K562 (cell line): Measurements from ENCODE around the gene CENPT. TPM values are rescaled to one million over a fixed set of nuclear protein-coding genes. Genes with fewer than 3 reads are reported as not detected.

Experiments
- ARID4B ChIP-seq: sonication (generic); formaldehyde crosslinking; IDR thresholded peaks from 2 replicates; pipeline ENCODE4 v1.8.0; 2022; ENCODE audit warnings: mild to moderate bottlenecking, missing genetic modification reagents
- EWSR1 ChIP-seq: fragments of 450-650 bp; IDR thresholded peaks from 2 replicates; pipeline ENCODE4 v1.6.1; 2018; ENCODE audit warnings: borderline replicate concordance, mild to moderate bottlenecking, low read depth, moderate library complexity; ENCODE audit not compliant: partially characterized antibody
- GTF2F1 ChIP-seq: IDR thresholded peaks from 2 replicates; pipeline ENCODE4 v1.6.1; 2011; ENCODE audit warnings: low read depth, low read length, improper control_type of control experiment
- NR2C2 ChIP-seq, 2 experiments: fragments of 200-800 bp in 1 of 2; sonication (Bioruptor generic) in 1 of 2; sonication (generic) in 1 of 2; formaldehyde crosslinking in 1 of 2; IDR thresholded peaks; 2 replicates each; pipeline versions ENCODE4 v1.6.1 to v1.8.0; 2016 to 2022; ENCODE audit warnings: mild to moderate bottlenecking in 1 of 2, missing compliant biosample characterization in 1 of 2, missing genetic modification characterization in 1 of 2, missing genetic modification reagents in 1 of 2
- RBM14 ChIP-seq: fragments of 200-400 bp; formaldehyde crosslinking; IDR thresholded peaks from 2 replicates; pipeline ENCODE4 v1.6.1; 2018; ENCODE audit warnings: low read depth, mild to moderate bottlenecking, low read length, moderate library complexity, borderline replicate concordance; ENCODE audit not compliant: insufficient read depth
- RBM22 ChIP-seq: fragments of 200-400 bp; formaldehyde crosslinking; IDR thresholded peaks from 2 replicates; pipeline ENCODE4 v1.6.1; 2018; ENCODE audit warnings: low read length, low read depth; ENCODE audit not compliant: poor library complexity, severe bottlenecking
- TEAD1 ChIP-seq, 2 experiments: fragments of 450-650 bp in 1 of 2; sonication (generic) in 1 of 2; formaldehyde crosslinking; IDR thresholded peaks; 2 replicates each; pipeline versions ENCODE4 v1.4.0 to v1.8.0; 2020 to 2022; ENCODE audit warnings: mild to moderate bottlenecking in 2 of 2, missing genetic modification reagents in 1 of 2
- TEAD4 ChIP-seq, 2 experiments: sonication (generic) in 1 of 2; formaldehyde crosslinking in 1 of 2; IDR thresholded peaks; 2 replicates each; pipeline versions ENCODE4 v1.6.1 to v1.8.0; 2012 to 2022; ENCODE audit warnings: borderline replicate concordance in 1 of 2, inconsistent platforms in 1 of 2, low read length in 1 of 2, mild to moderate bottlenecking in 1 of 2, missing genetic modification reagents in 1 of 2
- XRCC3 ChIP-seq: fragments of 450-650 bp; IDR thresholded peaks from 2 replicates; pipeline ENCODE4 v1.6.1; 2017; ENCODE audit warnings: mild to moderate bottlenecking, moderate library complexity
- ZBTB12 ChIP-seq: fragments of 250-450 bp; sonication (Bioruptor Pico); IDR thresholded peaks from 2 replicates; pipeline ENCODE4 v1.4.0; 2020
- ZBTB26 ChIP-seq: fragments of 450-650 bp; formaldehyde crosslinking; IDR thresholded peaks from 2 replicates; pipeline ENCODE4 v1.4.0; 2022; ENCODE audit warnings: missing genetic modification characterization
- ZNF785 ChIP-seq: fragments of 250-450 bp; sonication (Bioruptor Pico); IDR thresholded peaks from 2 replicates; pipeline ENCODE4 v1.4.0; 2020; ENCODE audit warnings: mild to moderate bottlenecking
- polyA plus RNA-seq, 8 experiments: library from polyadenylated mRNA; depleted of rRNA in 4 of 8; stranded (reverse) in 5 of 8; unstranded in 3 of 8; fragments of >200 nt; fragmentation: Nextera tagmentation in 2 of 8; fragmentation: Illumina TruSeq in 1 of 8; extraction: Ambion mirVana in 2 of 8; extraction: Trizol in 1 of 8; gene quantifications; 2 replicates each; pipeline versions ENCODE4 v1.2.1 to v1.2.3, GENCODE V29; 2011 to 2014; ENCODE audit warnings: inconsistent platforms in 1 of 8, missing spikeins in 1 of 8
- total RNA-seq, 7 experiments: library from RNA; depleted of rRNA in 6 of 7; stranded (reverse); fragments of >200 nt in 6 of 7; fragmentation: Illumina TruSeq in 2 of 7; extraction: Trizol in 2 of 7; gene quantifications; 2 replicates each; pipeline versions ENCODE4 v1.2.1 to v1.2.3, GENCODE V29; 2011 to 2021; ENCODE audit warnings: low replicate concordance in 1 of 7
- TF ChIP-seq, protein P1 (sequence below): fragments of 450-650 bp; IDR thresholded peaks from 2 replicates; pipeline ENCODE4 v1.6.1; 2017; ENCODE audit warnings: mild to moderate bottlenecking, moderate library complexity

CENPT gene
- total and polyA plus RNA-seq, 9 of the 15 experiments (the other 6 are each of a cell fraction or from before 2014, with no cell fraction given), result 3.6 to 94.2 (median 44.1) TPM

DNA sequence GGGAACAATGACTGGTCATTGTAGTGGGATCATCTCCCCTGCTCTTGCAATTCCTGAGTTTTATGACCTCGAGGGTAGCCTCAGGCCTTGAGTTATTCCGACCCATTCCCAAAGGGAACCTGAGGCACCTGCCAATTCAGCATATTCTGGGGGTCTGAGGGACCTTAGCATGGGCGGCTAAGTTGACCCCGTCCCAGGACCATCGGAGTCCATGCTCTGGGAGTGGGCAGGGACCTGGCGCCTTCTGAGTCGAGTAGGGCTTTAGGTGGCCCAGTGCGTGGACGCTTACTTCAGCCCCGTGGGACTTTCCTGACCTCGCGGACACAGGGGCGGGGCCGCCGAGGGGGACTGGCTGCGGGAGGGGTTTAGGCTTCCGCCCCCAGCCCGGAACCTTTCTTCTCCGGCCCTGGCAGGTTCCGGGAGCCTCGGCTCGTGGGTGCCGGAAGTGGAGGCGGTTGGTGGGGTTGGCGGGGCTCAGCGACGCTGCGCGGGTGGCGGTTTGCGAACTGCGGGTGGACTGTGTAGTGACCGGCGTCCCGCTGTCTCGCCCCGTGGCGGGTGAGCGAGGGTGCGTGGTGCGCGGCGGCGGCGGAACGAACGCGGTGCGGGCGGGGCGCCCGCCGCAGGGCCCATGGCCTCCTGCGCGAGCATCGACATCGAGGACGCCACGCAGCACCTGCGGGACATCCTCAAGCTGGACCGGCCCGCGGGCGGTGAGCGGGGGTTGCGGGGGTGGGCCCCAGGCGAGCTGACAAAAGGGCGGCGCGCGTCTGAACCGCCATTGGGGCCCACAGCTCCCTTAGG, 25.3 kb upstream of the CENPT start, which contains the start of gene EDC4 (continued):
- TF ChIP-seq ZBTB26 (no peak), EWSR1 (no peak), XRCC3 (no peak), ARID4B (peak; percentile 90), TEAD4 (IDR thresholded peaks at IDR 0.05; ENCODE audit: low read length) (no peak), TEAD4 (CRISPR knock-in tag; IDR thresholded peaks at IDR 0.05; ENCODE audit: borderline replicate concordance) (peak; percentile 64; the same call in 1 of the 2 replicates), ZNF785 (no peak), GTF2F1 (no peak), RBM14 (no peak), ZBTB12 (CRISPR knock-in tag) (no peak), TEAD1 (CRISPR knock-in tag; IDR thresholded peaks at IDR 0.05) (peak; percentile 63 to 83; a peak in 2 of 4 replicates), RBM22 (peak; percentile 98), NR2C2 (CRISPR knock-in tag; IDR thresholded peaks at IDR 0.05) (peak; percentile 67; the same call in 1 of the 2 replicates), NR2C2 (tag; IDR thresholded peaks at IDR 0.05) (peak; percentile 88)
- TF ChIP-seq, protein P1, sequence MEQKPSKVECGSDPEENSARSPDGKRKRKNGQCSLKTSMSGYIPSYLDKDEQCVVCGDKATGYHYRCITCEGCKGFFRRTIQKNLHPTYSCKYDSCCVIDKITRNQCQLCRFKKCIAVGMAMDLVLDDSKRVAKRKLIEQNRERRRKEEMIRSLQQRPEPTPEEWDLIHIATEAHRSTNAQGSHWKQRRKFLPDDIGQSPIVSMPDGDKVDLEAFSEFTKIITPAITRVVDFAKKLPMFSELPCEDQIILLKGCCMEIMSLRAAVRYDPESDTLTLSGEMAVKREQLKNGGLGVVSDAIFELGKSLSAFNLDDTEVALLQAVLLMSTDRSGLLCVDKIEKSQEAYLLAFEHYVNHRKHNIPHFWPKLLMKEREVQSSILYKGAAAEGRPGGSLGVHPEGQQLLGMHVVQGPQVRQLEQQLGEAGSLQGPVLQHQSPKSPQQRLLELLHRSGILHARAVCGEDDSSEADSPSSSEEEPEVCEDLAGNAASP, result no peak
